ENCODE results near the gene SBNO2. TPM values are rescaled to one million over a fixed set of nuclear protein-coding genes. Genes with fewer than 3 reads are reported as not detected.

The SBNO2 gene
- total RNA-seq, 1 donor from 2014 or later: 61.6 TPM

DNA sequence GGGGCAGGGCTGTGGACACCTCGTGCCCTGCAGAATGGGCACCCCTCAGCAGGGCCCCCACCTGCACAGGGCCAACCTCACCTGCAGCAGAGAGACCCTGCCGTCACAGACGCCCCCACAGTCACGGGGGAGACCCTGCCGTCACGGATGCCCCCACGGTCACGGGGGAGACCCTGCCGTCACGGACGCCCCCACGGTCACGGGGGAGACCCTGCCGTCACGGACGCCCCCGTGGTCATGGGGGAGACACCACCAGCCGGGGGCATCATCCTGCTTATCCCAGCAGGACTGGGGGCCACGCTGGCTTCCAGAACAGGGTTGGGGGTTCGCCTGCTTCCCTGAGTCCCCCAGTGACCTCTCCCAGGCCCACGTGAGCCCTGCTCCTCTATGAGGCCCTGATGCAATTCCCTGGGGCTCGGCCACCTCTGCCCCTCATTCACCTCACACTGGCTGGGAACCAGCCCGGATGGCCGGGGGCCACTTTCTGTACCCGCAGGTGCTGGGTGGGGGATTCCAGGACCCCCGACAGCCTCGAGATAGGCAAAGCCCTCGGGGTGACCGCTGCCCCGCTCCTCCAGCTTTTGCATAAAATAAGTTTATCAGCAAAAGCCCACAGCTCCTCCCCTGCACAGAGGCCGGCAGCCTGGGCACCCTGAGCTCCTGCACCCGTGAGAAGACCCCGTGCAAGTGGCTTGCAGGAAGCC lies 23.6 kb downstream of the SBNO2 start:
- no peaks in the 10 kb centered on the region for H3K9me3 Mint-ChIP-seq (ENCODE audit: unreplicated experiment)
- DNase-seq (ENCODE audit: extremely low spot score, unreplicated experiment): no peak
- H3K4me1 Mint-ChIP-seq (ENCODE audit: unreplicated experiment): peaks cover 11% of the 10 kb centered on the region
- H3K27ac Mint-ChIP-seq (ENCODE audit: unreplicated experiment): no peak overlapping the region
- H3K27me3 Mint-ChIP-seq (ENCODE audit: unreplicated experiment): no peaks in the 10 kb centered on the region
- peaks cover 7% of the 10 kb centered on the region for H3K36me3 Mint-ChIP-seq (ENCODE audit: unreplicated experiment)
- TF ChIP-seq, protein P1, sequence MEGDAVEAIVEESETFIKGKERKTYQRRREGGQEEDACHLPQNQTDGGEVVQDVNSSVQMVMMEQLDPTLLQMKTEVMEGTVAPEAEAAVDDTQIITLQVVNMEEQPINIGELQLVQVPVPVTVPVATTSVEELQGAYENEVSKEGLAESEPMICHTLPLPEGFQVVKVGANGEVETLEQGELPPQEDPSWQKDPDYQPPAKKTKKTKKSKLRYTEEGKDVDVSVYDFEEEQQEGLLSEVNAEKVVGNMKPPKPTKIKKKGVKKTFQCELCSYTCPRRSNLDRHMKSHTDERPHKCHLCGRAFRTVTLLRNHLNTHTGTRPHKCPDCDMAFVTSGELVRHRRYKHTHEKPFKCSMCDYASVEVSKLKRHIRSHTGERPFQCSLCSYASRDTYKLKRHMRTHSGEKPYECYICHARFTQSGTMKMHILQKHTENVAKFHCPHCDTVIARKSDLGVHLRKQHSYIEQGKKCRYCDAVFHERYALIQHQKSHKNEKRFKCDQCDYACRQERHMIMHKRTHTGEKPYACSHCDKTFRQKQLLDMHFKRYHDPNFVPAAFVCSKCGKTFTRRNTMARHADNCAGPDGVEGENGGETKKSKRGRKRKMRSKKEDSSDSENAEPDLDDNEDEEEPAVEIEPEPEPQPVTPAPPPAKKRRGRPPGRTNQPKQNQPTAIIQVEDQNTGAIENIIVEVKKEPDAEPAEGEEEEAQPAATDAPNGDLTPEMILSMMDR (IDR thresholded peaks at IDR 0.05): no peak
- H3K4me3 Mint-ChIP-seq (ENCODE audit: unreplicated experiment): no peak overlapping the region

DNA sequence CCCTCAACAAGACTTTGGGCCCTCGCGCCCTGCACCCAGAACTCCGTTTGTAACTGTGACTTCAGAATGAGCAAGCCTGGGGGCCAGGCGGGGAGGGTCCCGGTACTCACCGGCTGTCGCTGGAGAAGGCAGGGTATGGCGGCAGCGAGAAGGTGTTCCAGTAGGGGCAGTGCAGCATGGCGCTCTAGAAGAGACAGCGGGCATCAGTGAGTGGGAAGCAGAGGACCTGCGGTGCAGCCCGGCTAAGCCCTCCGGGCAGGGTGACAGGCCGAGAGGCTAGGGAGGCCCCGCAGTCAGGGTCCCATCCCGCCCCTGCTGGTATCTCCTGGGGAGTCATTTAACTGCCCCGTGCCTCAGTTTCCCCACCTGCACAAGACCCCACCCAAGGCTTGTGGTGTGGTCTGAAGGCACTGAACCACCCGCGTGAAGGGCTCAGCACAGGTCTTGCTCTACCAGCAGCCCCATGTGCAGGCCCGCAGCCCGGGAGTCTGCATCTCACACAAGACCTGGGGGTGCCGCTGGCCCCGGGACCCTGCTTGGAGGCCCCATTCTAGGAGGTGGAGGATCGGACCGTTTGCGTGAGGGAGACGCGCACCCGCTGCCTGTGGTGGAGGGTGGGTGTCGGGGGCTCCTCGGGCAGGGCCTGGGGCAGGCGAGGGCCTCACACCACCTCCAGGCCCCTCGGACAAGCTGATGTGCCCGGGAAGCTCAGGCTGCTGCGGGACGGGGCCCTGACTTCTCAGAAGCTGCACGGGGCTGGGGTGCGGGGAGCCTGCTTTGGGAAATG lies 24.6 kb downstream of the SBNO2 start:
- H3K36me3 Mint-ChIP-seq (ENCODE audit: unreplicated experiment): peaks cover 11% of the 10 kb centered on the region
- no peaks in the 10 kb centered on the region for H3K9me3 Mint-ChIP-seq (ENCODE audit: unreplicated experiment)
- H3K4me3 Mint-ChIP-seq (ENCODE audit: unreplicated experiment): no peak overlapping the region
- H3K4me1 Mint-ChIP-seq (ENCODE audit: unreplicated experiment): peaks cover 3% of the 10 kb centered on the region
- H3K27ac Mint-ChIP-seq (ENCODE audit: unreplicated experiment): no peak overlapping the region
- TF ChIP-seq, protein P1 (IDR thresholded peaks at IDR 0.05): no peak
- no peaks in the 10 kb centered on the region for H3K27me3 Mint-ChIP-seq (ENCODE audit: unreplicated experiment)
- no peak for DNase-seq (ENCODE audit: extremely low spot score, unreplicated experiment)

DNA sequence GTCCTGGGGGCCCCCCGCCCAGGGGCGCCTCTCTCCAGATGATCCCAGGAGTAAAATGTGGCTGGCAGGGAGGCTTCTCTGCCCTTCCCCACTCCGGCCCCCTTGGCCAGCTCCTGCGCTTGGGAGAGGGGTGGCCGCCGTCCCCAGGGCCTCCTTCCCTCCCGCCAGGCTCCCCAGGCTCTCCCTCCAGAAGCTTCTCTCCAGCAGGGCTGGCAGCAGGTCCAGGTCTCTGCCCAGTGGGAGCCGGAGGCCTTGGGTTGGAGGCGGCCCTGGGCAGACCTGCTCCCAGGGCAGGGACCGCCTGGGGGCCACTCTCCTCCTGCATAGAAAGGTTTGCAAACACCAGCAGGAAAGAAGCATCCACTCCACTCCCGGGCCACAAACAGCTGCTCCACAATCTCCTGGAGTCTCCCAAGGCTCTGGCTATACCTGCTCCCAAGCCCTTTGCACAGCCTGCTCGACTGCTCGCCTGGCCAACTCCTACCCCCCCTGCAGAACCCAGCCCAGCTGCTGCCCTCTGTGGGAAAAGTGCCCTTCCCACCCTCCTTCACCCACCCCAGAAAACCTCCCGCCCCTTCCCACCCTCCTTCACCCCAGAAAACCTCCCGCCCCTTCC lies 26.0 kb downstream of the SBNO2 start:
- TF ChIP-seq, protein P1 (IDR thresholded peaks at IDR 0.05): no peak
- no peaks in the 10 kb centered on the region for H3K4me1 Mint-ChIP-seq (ENCODE audit: unreplicated experiment)
- H3K4me3 Mint-ChIP-seq (ENCODE audit: unreplicated experiment): no peak overlapping the region
- no peaks in the 10 kb centered on the region for H3K27me3 Mint-ChIP-seq (ENCODE audit: unreplicated experiment)
- no peaks in the 10 kb centered on the region for H3K9me3 Mint-ChIP-seq (ENCODE audit: unreplicated experiment)
- peaks cover 21% of the 10 kb centered on the region for H3K36me3 Mint-ChIP-seq (ENCODE audit: unreplicated experiment)
- H3K27ac Mint-ChIP-seq (ENCODE audit: unreplicated experiment): no peak overlapping the region
- DNase-seq (ENCODE audit: extremely low spot score, unreplicated experiment): no peak

DNA sequence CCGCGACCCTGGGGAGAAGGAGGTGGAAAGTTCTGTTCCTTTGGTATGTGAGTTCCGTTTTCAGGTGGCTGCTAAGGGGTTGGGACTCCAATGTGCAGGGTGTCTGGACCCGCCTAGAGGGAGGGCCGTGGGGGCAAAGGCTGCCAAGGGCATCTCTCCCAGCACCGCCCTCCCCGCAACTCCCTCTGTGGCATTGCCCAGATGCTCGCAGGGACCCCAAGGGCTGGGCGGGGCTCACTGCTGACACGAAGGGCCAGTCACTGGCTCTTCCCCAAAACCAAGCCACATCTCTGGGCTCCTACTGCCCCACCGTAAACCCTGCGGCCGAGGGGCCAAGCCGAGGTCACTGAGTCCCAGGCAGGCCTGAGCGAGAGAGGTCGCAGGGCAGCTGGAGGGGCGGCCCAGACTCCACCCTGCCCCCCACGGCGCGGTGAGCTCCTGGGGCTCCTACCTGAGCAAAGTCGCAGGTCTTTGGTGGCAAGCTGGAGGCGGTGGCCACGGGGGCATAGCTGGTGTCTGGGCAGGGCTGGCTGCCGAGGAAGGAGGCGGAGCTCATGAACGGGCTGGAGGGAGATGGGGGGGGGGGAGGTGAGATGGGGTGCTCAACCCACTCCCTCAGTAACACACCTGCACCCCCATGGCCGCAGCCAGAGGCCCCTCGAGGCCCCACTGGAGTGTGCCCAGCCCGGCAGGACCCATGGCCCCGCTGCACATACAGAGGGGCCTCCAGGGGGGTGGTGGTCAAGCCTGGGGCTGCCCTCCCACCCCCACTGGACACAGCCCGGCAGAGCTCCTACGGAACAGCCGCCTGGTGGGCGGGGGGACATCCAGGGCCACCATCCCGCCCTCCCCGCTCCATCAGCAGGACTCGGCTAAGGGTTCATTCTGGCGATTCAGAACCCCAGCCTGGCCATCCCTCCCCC lies 26.9 kb downstream of the SBNO2 start:
- Mint-ChIP-seq H3K9me3 (ENCODE audit: unreplicated experiment) (no peaks in the 10 kb centered on the region), H3K4me1 (ENCODE audit: unreplicated experiment) (no peaks in the 10 kb centered on the region), H3K27me3 (ENCODE audit: unreplicated experiment) (no peaks in the 10 kb centered on the region), H3K36me3 (ENCODE audit: unreplicated experiment) (peaks cover 21% of the 10 kb centered on the region), H3K4me3 (ENCODE audit: unreplicated experiment) (no peak overlapping the region), H3K27ac (ENCODE audit: unreplicated experiment) (no peak overlapping the region)
- TF ChIP-seq, protein P1 (IDR thresholded peaks at IDR 0.05): no peak
- DNase-seq (ENCODE audit: extremely low spot score, unreplicated experiment): no peak

Measured in osteocyte (in vitro differentiated cells).